CD4-positive, alpha-beta T cell treated with Interferon alpha-2 for 1 hour (primary cell): Measurements from ENCODE around the gene PRSS12.
"Not testable (repeated sequence)": the region's sequence is repeated elsewhere in the genome, so short reads cannot be mapped to it uniquely, and the experiment has no call there.

Source experiments
- DNase-seq, 2 donors: peaks; one replicate each; pipeline ENCODE4 v3.0.0-alpha.2; 2020 to 2022

The PRSS12 gene

GRCh38 chr4:118271788-118272187 is 81.0 kb downstream of the PRSS12 start:
- no peak for DNase-seq

- DNase-seq, result peak in 1 of 2 donors; percentile 61
Observed at GRCh38 chr4:118270492-118270891, 82.3 kb downstream of the PRSS12 start.

- no peak for DNase-seq
Observed at GRCh38 chr4:118268780-118269179, 84.0 kb downstream of the PRSS12 start.

- not testable (repeated sequence) for DNase-seq
Observed at GRCh38 chr4:118266145-118266496, 86.7 kb downstream of the PRSS12 start.

- DNase-seq, result peak in 1 of 2 donors; percentile 24
Observed at GRCh38 chr4:118265312-118266144, 87.3 kb downstream of the PRSS12 start.

DNA sequence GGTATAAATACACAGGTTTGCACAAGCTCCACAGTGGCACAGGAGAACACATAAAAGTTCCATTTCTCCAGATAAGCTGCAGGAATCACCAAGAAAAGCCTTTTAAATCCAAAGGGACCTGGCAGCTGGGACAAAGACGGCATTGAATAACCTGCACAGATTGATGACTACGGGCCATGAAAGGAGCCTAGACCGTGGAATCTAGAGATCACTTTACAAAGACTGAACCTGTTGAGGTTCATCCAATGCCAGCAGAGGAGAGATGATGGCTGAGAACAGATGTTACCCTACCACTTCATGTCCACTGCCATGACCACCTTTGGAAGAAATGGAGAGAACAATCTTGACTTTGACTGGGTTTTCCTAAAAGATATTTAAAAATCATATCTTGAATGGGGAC is 88.7 kb downstream of the PRSS12 start:
- DNase-seq, result no peak

DNA sequence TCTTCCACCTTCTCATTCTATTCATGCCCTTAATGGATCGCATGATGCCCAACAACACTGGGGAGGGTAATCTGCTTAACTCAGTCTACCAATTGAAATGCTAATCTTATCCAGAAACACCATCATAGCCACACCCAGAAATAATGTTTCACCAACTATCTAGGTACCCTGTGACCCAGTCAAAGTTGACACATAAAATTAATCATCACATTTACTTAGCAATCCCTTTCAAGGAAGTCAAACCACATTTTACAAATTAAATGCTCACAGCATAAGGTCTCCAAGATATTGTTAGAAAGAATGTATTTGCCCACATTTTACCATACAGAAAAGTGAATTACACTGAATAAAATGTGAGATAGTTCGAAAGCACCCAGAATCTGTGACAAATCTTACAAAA is 92.5 kb downstream of the PRSS12 start:
- no peak for DNase-seq

DNA sequence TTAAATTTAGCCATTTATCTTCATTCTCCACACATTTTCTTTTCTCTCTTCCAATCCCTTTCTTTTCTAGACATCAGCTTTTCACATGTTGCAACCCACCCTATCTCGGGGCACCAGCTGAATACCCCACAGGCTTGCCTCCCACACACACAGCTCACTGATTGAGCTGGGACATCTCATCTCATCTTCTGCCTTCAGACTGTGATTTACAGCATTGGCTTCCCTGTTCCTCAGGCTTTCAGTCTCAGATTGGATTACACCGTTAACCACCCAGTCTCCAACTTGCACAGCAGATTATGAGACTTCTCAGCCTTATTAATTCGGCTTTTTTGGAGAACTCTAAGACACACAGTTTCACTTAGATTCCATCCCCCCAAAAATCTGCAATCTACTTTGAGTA is 93.7 kb downstream of the PRSS12 start:
- DNase-seq, result no peak

DNA sequence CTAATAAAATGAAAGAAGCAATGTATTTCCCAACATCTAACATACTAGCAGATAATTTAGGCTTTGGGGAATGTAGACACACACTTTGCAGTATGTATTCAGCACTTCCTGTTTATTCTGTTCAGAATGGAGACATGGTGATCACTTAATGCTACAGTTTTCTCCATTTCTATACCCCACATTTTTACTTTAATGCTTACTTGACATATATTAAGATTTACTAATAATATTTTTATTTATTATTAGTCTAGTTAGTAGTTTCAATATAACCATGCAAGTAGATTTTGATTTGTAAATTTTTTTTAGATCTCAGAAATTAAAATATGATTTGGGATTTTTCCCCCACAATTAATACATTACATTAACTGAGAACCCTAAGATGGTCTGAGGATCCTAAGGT is 98.4 kb downstream of the PRSS12 start:
- no peak for DNase-seq

GRCh38 chr4:118249890-118250289 is 102.9 kb downstream of the PRSS12 start:
- no peak for DNase-seq

DNA sequence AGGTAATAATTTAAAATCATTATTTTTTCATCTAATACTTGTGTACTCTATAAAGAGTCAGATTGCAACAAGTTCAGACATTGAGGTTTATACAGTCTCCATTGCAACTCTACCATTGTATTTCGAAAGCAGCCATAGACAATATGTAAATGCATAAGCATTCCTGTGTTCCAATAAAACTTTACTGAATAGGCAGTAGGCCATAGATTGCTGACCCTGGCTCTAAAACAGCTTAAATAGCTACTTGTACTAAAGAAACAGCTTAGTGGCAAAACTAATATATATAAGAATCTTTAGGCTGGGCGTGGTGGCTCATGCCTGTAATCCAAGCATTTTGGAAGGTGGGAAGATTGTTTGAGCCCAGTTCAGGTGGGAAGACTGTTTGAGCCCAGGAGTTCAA is 115.3 kb downstream of the PRSS12 start:
- DNase-seq, result no peak

DNA sequence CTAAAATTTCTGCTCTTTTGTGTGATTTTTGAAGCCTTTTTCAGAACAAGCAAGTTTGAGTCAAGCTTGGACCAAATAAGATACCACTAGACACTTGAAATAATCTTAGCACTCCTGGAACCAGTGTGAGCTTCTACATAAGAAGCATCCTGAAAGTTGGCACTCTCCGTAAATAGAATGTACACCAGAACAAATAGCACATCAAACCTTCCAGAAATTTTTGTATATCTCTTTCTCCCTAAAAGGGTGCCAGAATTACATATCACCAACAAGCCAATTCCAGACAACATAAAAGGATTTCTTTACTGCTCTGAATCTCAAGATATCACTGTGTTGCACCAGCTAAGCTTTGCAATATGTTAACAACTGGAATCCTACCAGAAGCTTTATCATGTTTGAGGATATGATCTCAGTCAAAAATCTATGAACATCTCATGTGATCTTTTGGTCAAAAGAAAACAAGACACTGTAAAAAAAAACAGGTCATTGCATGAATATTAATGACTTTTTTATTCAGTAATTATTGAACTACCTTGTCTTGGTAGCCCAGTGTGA is 117.2 kb downstream of the PRSS12 start:
- no peak for DNase-seq
